Peyer's patch (tissue), 4 donors: Measurements from ENCODE around the gene RIMBP2.

Experiments
- CTCF ChIP-seq, 6 experiments: fragments of 450-650 bp in 4 of 6; fragments of 200-600 bp in 2 of 6; sonication (generic) in 1 of 6; IDR thresholded peaks; one replicate each; pipeline ENCODE4 v1.5.1; 2017 to 2019; ENCODE audit warnings: antibody characterized with exemption in 6 of 6, mild to moderate bottlenecking in 3 of 6, moderate library complexity in 1 of 6
- POLR2A ChIP-seq, 2 donors: fragments of 450-650 bp; IDR thresholded peaks; one replicate each; pipeline ENCODE4 v1.5.1; 2017; ENCODE audit warnings: antibody characterized with exemption in 2 of 2, mild to moderate bottlenecking in 2 of 2, moderate library complexity in 2 of 2

- no peak for TF ChIP-seq POLR2A (IDR thresholded peaks at IDR 0.05)
- no peak for TF ChIP-seq CTCF (IDR thresholded peaks at IDR 0.05)
These were observed 73.2 kb downstream of the RIMBP2 start for GRCh38 chr12:130642856-130643255.
